ENCODE measurements around the gene SDK1.

Gene SDK1

DNA sequence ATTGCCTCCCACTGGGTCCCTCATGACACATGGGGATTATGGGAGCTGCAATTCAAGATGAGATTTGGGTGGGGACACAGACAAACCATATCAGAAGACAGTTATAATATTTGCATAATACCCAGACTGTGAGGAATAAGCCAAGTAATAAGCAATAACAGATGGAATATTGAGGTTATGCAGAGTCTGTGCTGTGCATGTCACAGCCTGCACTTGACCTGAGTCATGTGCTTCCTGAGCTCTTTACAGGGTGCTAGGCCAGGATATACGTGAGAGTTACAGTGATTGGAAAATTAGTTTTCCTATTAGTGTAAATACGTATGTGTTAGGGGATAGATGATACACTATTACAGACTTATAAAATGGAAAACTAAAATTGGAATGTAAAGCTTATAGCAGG is 288.7 kb downstream of the SDK1 start:
- Histone ChIP-seq H3K36me3 (ENCODE audit: control insufficient read depth, insufficient read depth, low read length) (no peaks in the 10 kb centered on the region), H3K9me3 (ENCODE audit: control insufficient read depth, low read length) (no peaks in the 10 kb centered on the region), H3K4me3 (ENCODE audit: low read length) (no peak overlapping the region), H3K9ac (ENCODE audit: low read length) (no peak overlapping the region), H3K27me3 (ENCODE audit: control insufficient read depth, insufficient read depth, low read length) (no peaks in the 10 kb centered on the region), H3K4me1 (ENCODE audit: control insufficient read depth, insufficient read depth, low read length) (peaks cover 5% of the 10 kb centered on the region)

DNA sequence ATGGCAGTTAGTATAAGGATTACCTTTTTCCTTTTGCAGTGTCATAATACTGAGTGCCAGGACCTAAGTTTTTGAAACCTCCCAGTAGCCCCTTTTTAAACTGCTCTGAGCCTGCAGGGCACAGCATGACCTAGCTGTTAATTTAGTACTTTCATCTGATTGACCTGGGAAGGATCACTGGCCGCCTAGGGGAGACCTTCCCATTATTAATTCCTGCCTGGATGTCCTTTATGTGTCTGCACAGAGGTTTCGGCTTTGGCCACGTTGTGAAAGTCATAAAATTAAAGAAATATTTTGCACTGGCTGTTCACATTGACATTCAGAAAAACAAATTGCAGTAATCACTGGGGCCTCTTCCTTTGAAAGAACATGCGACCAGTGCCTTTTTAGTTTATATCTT is 290.2 kb downstream of the SDK1 start:
- Histone ChIP-seq H3K4me1 (ENCODE audit: control insufficient read depth, insufficient read depth, low read length) (peaks cover 5% of the 10 kb centered on the region), H3K36me3 (ENCODE audit: control insufficient read depth, insufficient read depth, low read length) (no peaks in the 10 kb centered on the region), H3K9ac (ENCODE audit: low read length) (no peak overlapping the region), H3K9me3 (ENCODE audit: control insufficient read depth, low read length) (no peaks in the 10 kb centered on the region), H3K4me3 (ENCODE audit: low read length) (no peak overlapping the region), H3K27me3 (ENCODE audit: control insufficient read depth, insufficient read depth, low read length) (no peaks in the 10 kb centered on the region)

DNA sequence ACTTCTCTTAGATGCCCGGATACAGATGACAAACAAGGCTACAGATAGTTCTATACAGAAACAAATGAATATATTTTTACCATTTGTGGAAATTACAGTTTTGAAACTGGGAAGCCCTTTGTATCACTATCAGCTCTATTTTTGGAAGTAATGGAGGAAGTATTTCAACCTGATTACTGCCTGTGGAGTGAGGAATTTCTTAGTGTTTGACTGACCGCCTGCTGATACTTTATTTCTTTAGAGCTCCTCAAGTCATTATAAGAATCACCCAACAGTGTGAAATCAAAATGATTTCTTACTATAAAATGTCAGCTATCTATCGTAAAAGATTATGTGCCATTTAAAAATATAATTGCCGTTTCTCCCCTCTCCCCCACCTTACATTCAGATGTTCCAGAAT is 290.9 kb downstream of the SDK1 start:
- Histone ChIP-seq H3K36me3 (ENCODE audit: control insufficient read depth, insufficient read depth, low read length) (no peaks in the 10 kb centered on the region), H3K27me3 (ENCODE audit: control insufficient read depth, insufficient read depth, low read length) (no peaks in the 10 kb centered on the region), H3K4me3 (ENCODE audit: low read length) (no peak overlapping the region), H3K4me1 (ENCODE audit: control insufficient read depth, insufficient read depth, low read length) (peaks cover 5% of the 10 kb centered on the region), H3K9ac (ENCODE audit: low read length) (no peak overlapping the region), H3K9me3 (ENCODE audit: control insufficient read depth, low read length) (no peaks in the 10 kb centered on the region)

DNA sequence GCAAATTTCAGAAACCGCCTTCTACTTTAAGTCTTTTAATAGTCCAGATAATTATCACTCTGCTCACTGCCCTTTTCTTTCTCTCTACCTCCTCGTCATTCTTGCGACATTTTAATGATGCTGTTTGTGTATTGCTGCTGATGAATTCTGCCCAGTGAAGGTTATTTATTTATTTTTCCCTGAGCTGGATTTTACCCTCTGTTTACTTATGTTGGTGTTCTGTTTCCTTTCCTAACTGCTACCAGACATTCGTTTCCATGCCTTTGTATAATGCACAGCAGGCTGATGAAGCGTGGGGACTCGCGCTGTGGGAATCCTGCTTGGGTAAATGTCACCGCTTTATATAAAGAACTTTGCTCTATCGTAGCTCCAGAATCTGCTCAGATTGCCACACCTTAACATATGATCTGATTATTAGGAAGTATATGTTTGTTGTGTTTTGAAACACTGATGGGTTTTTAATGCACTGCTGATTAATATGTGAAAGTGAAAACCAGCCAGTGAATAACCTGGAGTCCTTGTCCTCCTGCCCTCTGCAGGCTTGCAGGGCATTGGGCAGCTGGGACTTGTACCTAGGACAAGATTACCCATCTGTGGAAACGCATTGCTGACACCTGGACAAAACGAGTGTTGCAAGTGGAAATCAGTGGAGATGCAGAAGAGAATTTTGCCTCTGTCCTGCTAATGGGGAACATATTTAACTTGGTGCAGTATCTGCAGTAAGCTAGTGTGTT is 291.5 kb downstream of the SDK1 start:
- H3K4me1 ChIP-seq (ENCODE audit: control insufficient read depth, insufficient read depth, low read length), result peaks cover 5% of the 10 kb centered on the region
- H3K9me3 ChIP-seq (ENCODE audit: control insufficient read depth, low read length), result no peaks in the 10 kb centered on the region
- no peaks in the 10 kb centered on the region for H3K36me3 ChIP-seq (ENCODE audit: control insufficient read depth, insufficient read depth, low read length)
- no peaks in the 10 kb centered on the region for H3K27me3 ChIP-seq (ENCODE audit: control insufficient read depth, insufficient read depth, low read length)
- no peak overlapping the region for H3K9ac ChIP-seq (ENCODE audit: low read length)
- peak overlapping the region; percentile 63 for H3K4me3 ChIP-seq (ENCODE audit: low read length)

DNA sequence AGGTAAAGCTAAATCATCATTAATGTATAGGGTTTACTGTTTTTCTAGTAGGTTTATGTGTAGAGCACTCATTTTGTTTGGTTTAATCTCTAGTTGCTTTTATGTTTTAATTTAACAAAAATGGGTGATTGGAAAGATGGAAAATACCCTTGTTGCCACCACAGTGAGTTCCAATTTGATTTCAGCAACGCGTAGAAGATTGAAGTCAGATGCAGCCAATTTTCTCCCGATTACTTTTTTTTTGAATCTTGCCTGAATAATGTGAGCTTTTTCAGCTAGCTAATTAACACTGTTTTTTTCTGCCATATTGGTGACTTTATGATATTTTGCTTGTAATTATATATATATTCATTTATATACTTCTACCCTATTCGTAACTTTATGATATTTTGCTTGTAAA is 293.8 kb downstream of the SDK1 start:
- Histone ChIP-seq H3K4me3 (ENCODE audit: low read length) (no peak overlapping the region), H3K9me3 (ENCODE audit: control insufficient read depth, low read length) (no peaks in the 10 kb centered on the region), H3K27me3 (ENCODE audit: control insufficient read depth, insufficient read depth, low read length) (no peaks in the 10 kb centered on the region), H3K9ac (ENCODE audit: low read length) (no peak overlapping the region), H3K4me1 (ENCODE audit: control insufficient read depth, insufficient read depth, low read length) (peaks cover 5% of the 10 kb centered on the region), H3K36me3 (ENCODE audit: control insufficient read depth, insufficient read depth, low read length) (no peaks in the 10 kb centered on the region)

DNA sequence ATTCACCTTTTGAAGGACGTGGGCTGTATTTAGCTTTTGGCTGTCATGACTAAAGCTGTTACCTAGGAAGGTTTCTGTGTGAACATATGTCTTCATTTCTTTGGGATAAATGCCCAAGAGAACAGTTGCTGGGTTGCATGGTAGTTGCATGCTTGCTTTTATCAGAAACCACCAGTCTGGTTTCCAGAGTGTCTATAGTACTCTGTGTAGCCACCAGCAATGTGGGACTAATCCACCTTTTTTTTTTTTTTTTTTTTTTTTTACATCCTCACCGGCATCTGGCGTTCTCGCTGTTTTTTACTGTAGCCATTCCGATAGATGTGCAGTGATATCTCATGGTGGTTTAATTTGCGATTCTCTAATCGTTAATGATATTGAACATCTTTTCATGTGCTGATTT is 297.8 kb downstream of the SDK1 start:
- Histone ChIP-seq H3K27me3 (ENCODE audit: control insufficient read depth, insufficient read depth, low read length) (no peaks in the 10 kb centered on the region), H3K36me3 (ENCODE audit: control insufficient read depth, insufficient read depth, low read length) (no peaks in the 10 kb centered on the region), H3K4me3 (ENCODE audit: low read length) (no peak overlapping the region), H3K9me3 (ENCODE audit: control insufficient read depth, low read length) (no peaks in the 10 kb centered on the region), H3K9ac (ENCODE audit: low read length) (no peak overlapping the region), H3K4me1 (ENCODE audit: control insufficient read depth, insufficient read depth, low read length) (no peaks in the 10 kb centered on the region)

DNA sequence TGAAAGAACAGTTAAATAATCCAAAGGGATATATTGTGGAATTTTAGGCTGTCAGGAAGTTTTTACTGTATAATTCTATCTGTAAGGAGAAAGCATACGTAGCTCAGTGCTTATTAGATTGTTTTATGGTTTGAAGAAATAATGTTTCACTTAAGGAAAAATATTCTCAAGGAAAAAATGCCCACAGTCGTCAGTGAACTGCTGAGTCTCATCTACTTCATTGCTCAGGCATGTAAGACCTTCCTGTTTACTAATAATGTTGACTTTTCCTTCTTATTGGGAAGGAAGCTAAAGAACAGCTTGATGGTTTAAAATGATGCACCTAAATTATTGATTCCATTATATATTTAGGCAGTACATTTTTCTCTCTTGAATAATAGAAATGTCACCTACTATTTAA is 304.2 kb downstream of the SDK1 start:
- H3K4me1 ChIP-seq (ENCODE audit: control insufficient read depth, insufficient read depth, low read length), result no peaks in the 10 kb centered on the region
- no peak overlapping the region for H3K4me3 ChIP-seq (ENCODE audit: low read length)
- H3K9me3 ChIP-seq (ENCODE audit: control insufficient read depth, low read length), result no peaks in the 10 kb centered on the region
- H3K36me3 ChIP-seq (ENCODE audit: control insufficient read depth, insufficient read depth, low read length), result no peaks in the 10 kb centered on the region
- H3K9ac ChIP-seq (ENCODE audit: low read length), result no peak overlapping the region
- H3K27me3 ChIP-seq (ENCODE audit: control insufficient read depth, insufficient read depth, low read length), result no peaks in the 10 kb centered on the region

DNA sequence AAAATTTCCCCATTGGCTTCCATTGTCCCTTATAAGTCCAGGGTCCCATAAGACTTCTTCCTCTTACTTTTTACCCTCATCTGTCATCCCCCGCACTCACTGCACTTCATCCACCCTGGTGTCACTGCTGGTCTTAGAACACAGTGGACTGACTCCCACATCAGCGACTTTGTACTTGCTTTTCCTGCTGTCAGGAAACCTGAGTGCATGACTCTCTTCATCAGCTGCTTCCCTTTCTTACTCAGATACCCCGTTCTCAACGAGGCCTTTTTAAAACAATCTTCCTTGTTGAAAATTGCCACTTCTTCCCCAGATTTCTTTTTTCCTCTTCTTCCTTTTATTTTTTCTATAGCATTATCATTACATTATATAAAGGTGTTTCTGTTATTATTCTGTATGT is 305.4 kb downstream of the SDK1 start:
- Histone ChIP-seq H3K4me1 (ENCODE audit: control insufficient read depth, insufficient read depth, low read length) (no peaks in the 10 kb centered on the region), H3K27me3 (ENCODE audit: control insufficient read depth, insufficient read depth, low read length) (no peaks in the 10 kb centered on the region), H3K4me3 (ENCODE audit: low read length) (no peak overlapping the region), H3K36me3 (ENCODE audit: control insufficient read depth, insufficient read depth, low read length) (no peaks in the 10 kb centered on the region), H3K9ac (ENCODE audit: low read length) (no peak overlapping the region), H3K9me3 (ENCODE audit: control insufficient read depth, low read length) (no peaks in the 10 kb centered on the region)

DNA sequence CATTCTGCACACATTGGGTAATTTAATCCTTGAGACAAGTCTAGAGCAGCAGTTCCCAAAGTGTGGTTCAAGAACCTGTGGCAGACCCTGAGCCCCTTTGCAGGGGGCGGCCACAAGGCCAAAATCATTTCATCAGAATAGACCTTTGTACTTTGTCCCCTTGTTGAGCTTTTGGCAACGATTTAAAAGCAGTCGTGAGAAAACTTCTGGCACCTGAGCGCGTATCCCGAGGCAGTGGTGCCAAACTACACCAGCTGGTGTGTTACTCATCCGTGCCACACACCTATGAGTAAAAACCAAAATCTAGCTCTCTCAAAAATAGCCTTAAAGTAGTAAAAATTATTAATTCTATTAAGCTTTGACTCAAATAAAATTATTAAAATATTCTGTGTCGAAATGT is 306.8 kb downstream of the SDK1 start:
- no peaks in the 10 kb centered on the region for H3K36me3 ChIP-seq (ENCODE audit: control insufficient read depth, insufficient read depth, low read length)
- H3K9ac ChIP-seq (ENCODE audit: low read length), result no peak overlapping the region
- H3K27me3 ChIP-seq (ENCODE audit: control insufficient read depth, insufficient read depth, low read length), result no peaks in the 10 kb centered on the region
- no peak overlapping the region for H3K4me3 ChIP-seq (ENCODE audit: low read length)
- H3K9me3 ChIP-seq (ENCODE audit: control insufficient read depth, low read length), result no peaks in the 10 kb centered on the region
- H3K4me1 ChIP-seq (ENCODE audit: control insufficient read depth, insufficient read depth, low read length), result no peaks in the 10 kb centered on the region

DNA sequence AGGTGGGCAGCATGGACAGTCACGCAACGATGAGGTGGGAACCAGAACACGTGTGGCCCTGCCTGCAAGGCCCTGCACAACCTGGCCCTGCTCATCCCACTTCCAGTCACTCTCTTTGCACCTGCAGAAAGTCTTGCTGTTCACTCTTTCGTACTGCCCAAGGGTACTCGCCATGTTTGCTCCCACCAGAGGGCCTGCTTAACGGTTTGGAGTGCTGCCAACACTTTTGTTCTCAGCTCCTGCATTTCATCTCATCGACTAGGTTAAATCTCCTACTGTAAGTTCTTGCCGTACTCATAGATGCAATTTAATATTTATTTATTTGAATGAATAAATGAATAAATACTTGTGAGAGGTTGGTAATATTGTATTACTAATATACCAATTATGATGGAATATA is 315.3 kb downstream of the SDK1 start:
- Histone ChIP-seq H3K36me3 (ENCODE audit: control insufficient read depth, insufficient read depth, low read length) (no peaks in the 10 kb centered on the region), H3K4me3 (ENCODE audit: low read length) (no peak overlapping the region), H3K27me3 (ENCODE audit: control insufficient read depth, insufficient read depth, low read length) (no peaks in the 10 kb centered on the region), H3K9me3 (ENCODE audit: control insufficient read depth, low read length) (no peaks in the 10 kb centered on the region), H3K4me1 (ENCODE audit: control insufficient read depth, insufficient read depth, low read length) (no peaks in the 10 kb centered on the region), H3K9ac (ENCODE audit: low read length) (no peak overlapping the region)

DNA sequence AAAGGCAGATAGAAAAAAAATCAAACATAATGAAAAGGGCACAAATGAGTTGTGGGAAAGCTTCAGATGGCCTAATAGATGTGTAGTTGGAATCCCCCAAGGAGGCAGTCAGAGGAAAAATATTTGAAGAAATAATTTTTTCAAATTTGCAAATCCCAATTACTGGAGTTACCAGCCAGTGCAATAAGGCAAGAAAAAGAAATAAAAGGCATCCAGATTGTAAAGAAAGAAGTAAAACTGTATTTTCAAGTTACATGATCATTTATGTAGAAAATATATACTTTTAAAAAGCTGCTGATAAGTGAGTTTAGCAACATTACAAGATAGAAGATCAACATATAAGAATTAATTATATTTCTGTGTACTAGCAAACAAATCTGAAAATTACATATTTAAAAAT is 329.0 kb downstream of the SDK1 start:
- no peaks in the 10 kb centered on the region for H3K4me1 ChIP-seq (ENCODE audit: control insufficient read depth, insufficient read depth, low read length)
- H3K9me3 ChIP-seq (ENCODE audit: control insufficient read depth, low read length), result peaks cover 4% of the 10 kb centered on the region
- no peak overlapping the region for H3K4me3 ChIP-seq (ENCODE audit: low read length)
- no peak overlapping the region for H3K9ac ChIP-seq (ENCODE audit: low read length)
- H3K36me3 ChIP-seq (ENCODE audit: control insufficient read depth, insufficient read depth, low read length), result no peaks in the 10 kb centered on the region
- H3K27me3 ChIP-seq (ENCODE audit: control insufficient read depth, insufficient read depth, low read length), result no peaks in the 10 kb centered on the region

DNA sequence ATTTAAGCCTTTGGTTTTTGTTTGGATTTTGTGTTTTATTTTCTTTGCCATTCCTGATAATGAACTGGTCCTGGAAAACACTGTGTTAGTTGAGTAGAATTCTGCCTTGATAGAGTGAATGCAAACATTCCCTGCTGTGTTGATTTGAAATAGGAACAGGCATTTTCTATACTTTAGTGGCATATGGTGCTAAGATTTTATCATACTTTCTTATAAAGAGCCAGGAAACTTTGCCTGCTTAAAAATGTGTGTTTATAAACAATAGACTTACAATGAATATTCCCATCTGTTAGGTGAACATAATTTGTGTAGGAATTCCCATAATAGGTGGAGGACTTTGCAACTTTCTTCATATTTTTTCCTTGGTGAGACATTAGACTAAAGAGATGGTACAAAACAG is 333.3 kb downstream of the SDK1 start:
- Histone ChIP-seq H3K36me3 (ENCODE audit: control insufficient read depth, insufficient read depth, low read length) (no peaks in the 10 kb centered on the region), H3K4me1 (ENCODE audit: control insufficient read depth, insufficient read depth, low read length) (no peaks in the 10 kb centered on the region), H3K9ac (ENCODE audit: low read length) (no peak overlapping the region), H3K27me3 (ENCODE audit: control insufficient read depth, insufficient read depth, low read length) (no peaks in the 10 kb centered on the region), H3K4me3 (ENCODE audit: low read length) (no peak overlapping the region), H3K9me3 (ENCODE audit: control insufficient read depth, low read length) (peaks cover 4% of the 10 kb centered on the region)

All from mucosa of stomach (tissue), 1 donor.